Measurements from ENCODE around the gene SYT15. TPM values are rescaled to one million over a fixed set of nuclear protein-coding genes. Genes with fewer than 3 reads are reported as not detected.

SYT15 gene
- total and polyA plus RNA-seq, 2 of the 4 experiments (the other 2 are of a cell fraction), result 0.54 to 0.68 TPM

GRCh38 chr10:46550076-46550790 lies 28.7 kb upstream of the SYT15 start:
- Histone ChIP-seq H3K4me2 (ENCODE audit: low read depth, low read length) (no peak overlapping the region), H3K4me1 (ENCODE audit: control insufficient read depth, insufficient read depth, low read length) (no peaks in the 10 kb centered on the region), H3K4ac (ENCODE audit: low read depth, low read length) (no peak overlapping the region), H2BK20ac (ENCODE audit: low read depth, low read length) (no peak overlapping the region), H3K18ac (ENCODE audit: low read depth, low read length) (no peak overlapping the region), H3K9me3 (ENCODE audit: control insufficient read depth, insufficient read depth, low read length) (no peaks in the 10 kb centered on the region), H3K4me3 (ENCODE audit: insufficient read depth, low read depth, low read length) (no peak overlapping the region), H4K91ac (ENCODE audit: insufficient read depth, low read depth, low read length) (no peak overlapping the region), H2BK5ac (ENCODE audit: low read depth, low read length, poor library complexity, severe bottlenecking) (no peak overlapping the region), H3K56ac (ENCODE audit: extremely low read depth, insufficient read depth, low read length) (no peak overlapping the region), H2BK120ac (ENCODE audit: low read depth, low read length) (no peak overlapping the region), H2BK15ac (ENCODE audit: low read depth, low read length) (no peak overlapping the region), H4K5ac (ENCODE audit: low read depth, low read length) (no peak overlapping the region), H3K27me3 (ENCODE audit: control insufficient read depth, insufficient read depth, low read length) (peaks cover 26% of the 10 kb centered on the region), H3K27ac (ENCODE audit: insufficient read depth, low read length) (no peak overlapping the region), H3K79me1 (ENCODE audit: low read depth in 1 of 2, low read length in 2 of 2) (no peaks in the 10 kb centered on the region), H3K9me1 (ENCODE audit: insufficient read depth, low read length) (peaks cover 3% of the 10 kb centered on the region; the same call in 1 of the 2 replicates), H4K20me1 (ENCODE audit: insufficient read depth, low read length) (no peaks in the 10 kb centered on the region), H2AFZ (replicated peaks; ENCODE audit: low read length, poor library complexity) (no peak overlapping the region), H4K8ac (ENCODE audit: low read depth in 2 of 2, low read length in 2 of 2) (no peak overlapping the region), H3K36me3 (ENCODE audit: control insufficient read depth, insufficient read depth, low read length) (no peaks in the 10 kb centered on the region), H3K23ac (ENCODE audit: low read depth, low read length) (no peak overlapping the region), H2AK5ac (ENCODE audit: low read depth, low read length) (no peak overlapping the region), H2AK9ac (replicated peaks; ENCODE audit: low read depth, low read length, poor library complexity) (no peak overlapping the region), H3K9ac (ENCODE audit: low read depth, low read length) (no peak overlapping the region), H3K14ac (replicated peaks; ENCODE audit: low read depth, low read length) (no peak overlapping the region)
- in situ Hi-C loops (cut with MboI; ENCODE audit: low sequenced_read_pairs), result no loop called here
- dilution Hi-C loops (cut with HindIII; ENCODE audit: low sequenced_read_pairs, unreplicated experiment), result no loop called here
- intact Hi-C loops (cut with micrococcal nuclease), result no loop called here
- TF ChIP-seq USF2 (IDR thresholded peaks at IDR 0.05; ENCODE audit: low read depth, low read length) (no peak), ELK1 (IDR thresholded peaks at IDR 0.05; ENCODE audit: borderline replicate concordance, low read depth, low read length) (no peak), MAFK (IDR thresholded peaks at IDR 0.05; ENCODE audit: low read depth, low read length) (no peak), NFE2L2 (IDR thresholded peaks at IDR 0.05; ENCODE audit: low read depth, low read length) (no peak), MAZ (IDR thresholded peaks at IDR 0.05; ENCODE audit: borderline replicate concordance, low read depth, low read length) (no peak), POLR2A (IDR thresholded peaks at IDR 0.05; ENCODE audit: low read depth, low read length) (no peak), CTCF (conservative IDR thresholded peaks at IDR 0.05; ENCODE audit: low read depth, low read length) (no peak), BHLHE40 (IDR thresholded peaks at IDR 0.05; ENCODE audit: low read depth, low read length) (no peak), RCOR1 (IDR thresholded peaks at IDR 0.05; ENCODE audit: insufficient replicate concordance, low read length) (no peak), RFX5 (IDR thresholded peaks at IDR 0.05; ENCODE audit: low read depth, low read length) (no peak), CEBPB (IDR thresholded peaks at IDR 0.05; ENCODE audit: low read depth, low read length) (no peak), SMC3 (IDR thresholded peaks at IDR 0.05; ENCODE audit: low read depth, low read length) (no peak), RAD21 (IDR thresholded peaks at IDR 0.05; ENCODE audit: low read length) (no peak), FOS (IDR thresholded peaks at IDR 0.05; ENCODE audit: low read depth, low read length) (no peak), MXI1 (IDR thresholded peaks at IDR 0.05; ENCODE audit: borderline replicate concordance, low read depth, low read length) (no peak)
- BruUV-seq (replicated peaks), result no TSS peak
- no peak for DNase-seq
- WGBS, 2 experiments (ENCODE audit: extremely low coverage in 2 of 2, insufficient read length in 1 of 2), result 80% methylated on average over 17 of the region's 20 CpGs; no CpG with 5 or more reads in 1 of the 2 experiments
- no peak for ATAC-seq (ENCODE audit: low read depth)
- CTCF ChIA-PET, result no interaction called here
- POLR2A ChIA-PET (ENCODE audit: unreplicated experiment), result no interaction called here

Measured in IMR-90 (cell line).